Measurements from ENCODE around the gene PALLD. TPM values are rescaled to one million over a fixed set of nuclear protein-coding genes. Genes with fewer than 3 reads are reported as not detected.

The PALLD gene
- total RNA-seq, 1 experiment from 2014 or later: 18.3 TPM

DNA sequence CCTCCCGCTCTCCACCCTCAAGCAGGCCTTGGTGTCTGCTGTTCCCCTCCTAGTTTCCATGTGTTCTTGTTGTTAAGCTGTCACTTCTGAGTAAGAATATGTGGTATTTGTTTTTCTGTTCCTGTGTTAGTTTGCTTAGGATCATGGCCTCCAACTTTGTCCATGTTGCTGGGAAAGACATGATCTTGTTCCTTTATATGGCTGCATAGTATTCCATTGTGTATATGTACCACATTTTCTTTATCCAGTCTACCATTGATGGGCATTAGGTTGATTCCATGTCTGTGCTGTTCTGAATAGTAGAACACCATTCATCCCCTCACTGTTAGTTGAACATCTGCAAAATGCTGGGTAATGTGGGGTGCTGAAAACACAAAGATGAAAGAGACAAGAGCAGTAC lies 222.9 kb downstream of the PALLD start:
- no CpG with 5 or more reads among the region's 1 CpG for WGBS (ENCODE audit: extremely low coverage, insufficient read length, low lambda C conversion rate)
- Histone ChIP-seq H2BK5ac (ENCODE audit: insufficient read length, low read length) (no peak overlapping the region), H3K14ac (ENCODE audit: insufficient read depth, low read length) (no peak overlapping the region), H3K56ac (ENCODE audit: insufficient read length, low read depth, low read length) (no peak overlapping the region), H3K4me2 (ENCODE audit: insufficient read depth, insufficient read length, low read length) (no peak overlapping the region), H3K9ac (ENCODE audit: extremely low read depth, insufficient read length, low read length) (no peak overlapping the region), H2BK120ac (ENCODE audit: low read depth, low read length, poor library complexity, severe bottlenecking) (no peak overlapping the region), H4K91ac (ENCODE audit: insufficient read length, low read depth, low read length) (no peak overlapping the region), H4K5ac (ENCODE audit: insufficient read length, low read depth, low read length) (no peak overlapping the region), H3T11ph (ENCODE audit: low read length) (no peak overlapping the region), H2AFZ (ENCODE audit: low read length) (no peak overlapping the region), H3K18ac (ENCODE audit: insufficient read length, low read depth, low read length) (no peak overlapping the region), H4K8ac (replicated peaks; ENCODE audit: insufficient read length, low read depth, low read length) (no peak overlapping the region), H3K4ac (ENCODE audit: low read depth, low read length) (no peak overlapping the region), H2AK5ac (ENCODE audit: insufficient read length, low read length) (no peak overlapping the region), H3K23ac (ENCODE audit: insufficient read length, low read depth, low read length) (no peak overlapping the region), H3K23me2 (ENCODE audit: insufficient read length, low read depth, low read length, poor library complexity, severe bottlenecking) (no peaks in the 10 kb centered on the region), H4K20me1 (ENCODE audit: control insufficient read depth, insufficient read depth, insufficient read length) (no peaks in the 10 kb centered on the region), H3K4me1 (ENCODE audit: insufficient read depth, low read length) (peaks cover 3% of the 10 kb centered on the region; the same call in 1 of the 2 replicates), H2BK15ac (ENCODE audit: low read depth, low read length) (no peak overlapping the region), H3K9me3 (ENCODE audit: control insufficient read depth, low read depth, low read length) (no peaks in the 10 kb centered on the region), H3K79me1 (ENCODE audit: insufficient read depth, low read depth, low read length, poor library complexity, severe bottlenecking) (no peaks in the 10 kb centered on the region), H2BK20ac (ENCODE audit: low read depth, low read length, poor library complexity, severe bottlenecking) (no peak overlapping the region), H3K79me2 (ENCODE audit: insufficient read depth, low read length) (no peaks in the 10 kb centered on the region), H2BK12ac (ENCODE audit: insufficient read length, low read depth, low read length) (no peak overlapping the region), H3K27ac (ENCODE audit: insufficient read length, low read depth, low read length) (no peak overlapping the region), H3K27me3 (ENCODE audit: insufficient read depth, low read length) (peaks cover 6% of the 10 kb centered on the region; the same call in 1 of the 2 replicates)
- H3K27ac Mint-ChIP-seq: no peak overlapping the region
- DNase-seq: no peak
- H3K4me1 Mint-ChIP-seq: peaks cover 20 to 31% of the 10 kb centered on the region in 2 experiments
- peaks cover 0 to 2% of the 10 kb centered on the region in 2 experiments; a peak in 3 of 5 replicates for H3K9me3 Mint-ChIP-seq
- H3K36me3 Mint-ChIP-seq (ENCODE audit: insufficient read depth in 1 of 3, low read depth in 3 of 3): peaks cover 0 to 3% (median 0%) of the 10 kb centered on the region in 3 experiments; a peak in 1 of 7 replicates
- peaks cover 30% of the 10 kb centered on the region for H3K27me3 Mint-ChIP-seq (ENCODE audit: low read depth)
- TF ChIP-seq CTCF (conservative IDR thresholded peaks at IDR 0.05): no peak
- no peak overlapping the region for H3K4me3 Mint-ChIP-seq

Data from H9 (cell line).